Choroid plexus epithelial cell (primary cell): ENCODE measurements around the gene BSN.

ENCODE experiments used
- DNase-seq: peaks from one replicate; pipeline ENCODE4 v3.0.0-alpha.2; 2010; ENCODE audit warnings: low read depth
- H3K4me3 ChIP-seq: 2 replicates; pipeline ENCODE4 v1.5.1; 2011; ENCODE audit warnings: low read depth, mild to moderate bottlenecking, control low read depth, low read length, moderate library complexity
- TF ChIP-seq, protein P1 (sequence below): conservative IDR thresholded peaks from 2 replicates; pipeline ENCODE4 v1.5.1; 2011; ENCODE audit warnings: low read depth, mild to moderate bottlenecking, control low read depth, inconsistent platforms, low read length, moderate library complexity

Gene BSN

DNA sequence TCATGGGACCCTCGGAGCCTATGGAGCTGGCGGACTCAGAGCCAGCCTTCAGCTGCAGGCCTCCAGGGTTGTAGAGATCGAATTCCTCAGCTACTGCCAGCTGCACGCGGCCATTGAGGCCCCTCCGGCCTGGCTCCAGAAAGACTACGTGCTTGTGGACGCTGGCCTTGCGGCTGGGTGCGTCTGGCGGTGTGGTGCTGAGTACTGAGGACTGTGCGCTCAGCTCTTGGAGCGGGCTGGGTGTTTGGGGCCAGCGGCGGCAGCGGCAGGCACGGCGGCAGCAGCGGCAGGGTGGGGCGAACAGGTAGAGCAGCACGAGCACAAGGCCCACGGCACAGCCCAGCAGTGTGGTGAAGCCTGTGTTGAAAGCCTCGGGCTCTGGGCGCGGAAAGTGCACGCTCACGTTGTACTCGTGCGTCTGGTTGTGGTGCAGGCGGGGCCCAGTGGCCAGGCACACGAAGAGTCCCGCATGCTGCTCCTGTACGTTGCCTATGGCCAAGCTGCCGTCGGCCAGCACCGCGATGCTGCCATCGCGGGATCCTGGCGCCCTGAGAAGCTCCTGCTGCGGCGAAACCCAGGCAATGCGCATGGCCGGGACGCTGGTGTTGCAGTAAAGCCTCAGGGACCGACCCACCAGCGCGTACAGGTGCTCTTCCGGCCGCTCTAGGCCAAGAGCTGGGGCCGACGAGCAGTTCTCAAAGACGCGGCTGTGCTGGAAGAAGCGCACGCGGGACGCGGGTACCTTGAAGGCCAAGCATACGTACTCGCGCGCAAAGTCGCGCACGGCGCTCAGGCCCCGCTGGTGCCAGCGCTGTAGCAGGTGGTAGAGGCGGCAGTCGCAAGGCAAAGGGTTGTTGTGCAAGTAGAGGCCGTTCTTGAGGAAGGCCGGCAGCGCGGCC lies 163.9 kb downstream of the BSN start:
- H3K4me3 ChIP-seq = no peak overlapping the region
- no peak for DNase-seq
- TF ChIP-seq, protein P1, sequence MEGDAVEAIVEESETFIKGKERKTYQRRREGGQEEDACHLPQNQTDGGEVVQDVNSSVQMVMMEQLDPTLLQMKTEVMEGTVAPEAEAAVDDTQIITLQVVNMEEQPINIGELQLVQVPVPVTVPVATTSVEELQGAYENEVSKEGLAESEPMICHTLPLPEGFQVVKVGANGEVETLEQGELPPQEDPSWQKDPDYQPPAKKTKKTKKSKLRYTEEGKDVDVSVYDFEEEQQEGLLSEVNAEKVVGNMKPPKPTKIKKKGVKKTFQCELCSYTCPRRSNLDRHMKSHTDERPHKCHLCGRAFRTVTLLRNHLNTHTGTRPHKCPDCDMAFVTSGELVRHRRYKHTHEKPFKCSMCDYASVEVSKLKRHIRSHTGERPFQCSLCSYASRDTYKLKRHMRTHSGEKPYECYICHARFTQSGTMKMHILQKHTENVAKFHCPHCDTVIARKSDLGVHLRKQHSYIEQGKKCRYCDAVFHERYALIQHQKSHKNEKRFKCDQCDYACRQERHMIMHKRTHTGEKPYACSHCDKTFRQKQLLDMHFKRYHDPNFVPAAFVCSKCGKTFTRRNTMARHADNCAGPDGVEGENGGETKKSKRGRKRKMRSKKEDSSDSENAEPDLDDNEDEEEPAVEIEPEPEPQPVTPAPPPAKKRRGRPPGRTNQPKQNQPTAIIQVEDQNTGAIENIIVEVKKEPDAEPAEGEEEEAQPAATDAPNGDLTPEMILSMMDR = no peak

DNA sequence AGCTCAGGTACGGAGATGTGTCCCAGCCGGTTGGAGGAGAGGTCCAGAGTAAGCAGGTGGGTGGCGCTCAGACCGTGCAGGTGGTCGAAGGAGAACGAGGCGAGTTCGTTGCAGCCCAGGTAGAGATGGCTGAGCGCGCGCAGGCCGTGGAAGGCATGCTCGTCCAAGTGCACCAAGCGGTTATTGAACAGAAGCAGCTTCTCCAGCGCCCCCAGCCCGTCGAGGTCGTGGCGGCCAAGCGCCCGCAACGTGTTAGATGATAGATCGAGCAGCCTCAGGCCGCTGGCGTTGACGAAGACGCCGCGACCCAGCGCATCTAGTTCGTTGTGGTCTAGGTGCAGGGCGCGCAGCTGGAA lies 164.6 kb downstream of the BSN start:
- H3K4me3 ChIP-seq = peak overlapping the region; percentile 58
- no peak for DNase-seq
- TF ChIP-seq, protein P1 = no peak

DNA sequence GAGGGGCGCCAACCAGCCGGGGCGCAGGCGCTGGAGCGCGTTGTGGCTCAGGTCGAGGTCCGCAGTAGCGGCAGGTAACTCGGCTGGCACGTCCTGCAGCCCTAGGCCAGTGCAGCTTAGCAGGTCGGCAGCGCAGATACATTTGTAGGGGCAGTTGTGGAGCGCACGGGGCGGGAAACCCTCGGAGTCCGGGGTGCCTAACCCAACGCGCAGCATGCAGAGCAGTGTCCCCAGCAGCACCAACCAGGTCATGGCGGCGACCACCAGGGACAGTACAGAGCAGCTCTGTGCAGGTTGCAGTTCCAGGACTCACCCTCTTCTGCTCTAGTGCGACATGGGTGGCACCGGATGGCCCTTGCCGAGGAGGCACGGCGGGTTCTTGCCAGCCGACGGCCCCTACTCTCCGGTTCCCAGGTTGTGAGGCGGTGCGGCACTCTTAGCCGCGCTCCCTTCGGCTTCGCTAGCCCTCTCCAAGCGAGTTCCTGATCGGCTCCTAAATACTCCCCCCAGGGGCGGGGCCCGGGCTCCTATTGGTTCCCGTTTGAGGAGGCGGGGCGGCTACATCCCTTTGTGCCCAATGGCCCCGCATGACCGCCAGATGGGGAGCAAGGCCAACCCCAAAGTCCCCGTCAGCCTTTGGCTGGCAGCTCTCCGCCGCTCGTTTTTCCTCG lies 165.1 kb downstream of the BSN start, which contains the start of gene AMIGO3:
Gene AMIGO3, minus strand, starts transcription at position 471 of the 671 bp plus-strand sequence. Its CDS starts 219 bp downstream, at position 252.
- TF ChIP-seq, protein P1 = peak; percentile 54
- H3K4me3 ChIP-seq = peak within 1 kb of the TSS; percentile 58
- peak; percentile 93 for DNase-seq
